ENCODE data around the gene OR10R2.

The OR10R2 gene

GRCh38 chr1:158520955-158521665 lies 49.1 kb downstream of the OR10R2 start:
- DNase-seq (ENCODE audit: low read depth) = no peak
- H3K4me3 ChIP-seq (ENCODE audit: low read depth, low read length) = no peak overlapping the region
- no peak for TF ChIP-seq CTCF (IDR thresholded peaks at IDR 0.05; ENCODE audit: low read depth, low read length, missing control alignments)

- TF ChIP-seq CTCF (IDR thresholded peaks at IDR 0.05; ENCODE audit: low read depth, low read length, missing control alignments) = no peak
- DNase-seq (ENCODE audit: low read depth) = no peak
- H3K4me3 ChIP-seq (ENCODE audit: low read depth, low read length) = no peak overlapping the region
Observed at GRCh38 chr1:158521666-158522058, 49.6 kb downstream of the OR10R2 start.

GRCh38 chr1:158527190-158527815 lies 55.3 kb downstream of the OR10R2 start:
- no peak for DNase-seq (ENCODE audit: low read depth)
- TF ChIP-seq CTCF (IDR thresholded peaks at IDR 0.05; ENCODE audit: low read depth, low read length, missing control alignments) = peak; percentile 61
- no peak overlapping the region for H3K4me3 ChIP-seq (ENCODE audit: low read depth, low read length)
